ENCODE data around the gene LAMA2. TPM values are rescaled to one million over a fixed set of nuclear protein-coding genes. Genes with fewer than 3 reads are reported as not detected.

Gene LAMA2
- total RNA-seq, 1 experiment from 2014 or later: 0.28 TPM

- intact Hi-C loops (cut with micrococcal nuclease; ENCODE audit: unreplicated experiment): no loop called here
- Histone ChIP-seq H3K27ac (ENCODE audit: low read length) (no peak overlapping the region), H3K36me3 (ENCODE audit: control insufficient read depth, insufficient read depth, low read length) (no peaks in the 10 kb centered on the region), H3K9me3 (ENCODE audit: control insufficient read depth, insufficient read depth, low read depth, low read length) (no peaks in the 10 kb centered on the region), H3K4me1 (ENCODE audit: control insufficient read depth, insufficient read depth, low read length) (no peaks in the 10 kb centered on the region), H3K4me3 (ENCODE audit: low read depth in 2 of 2, low read length in 2 of 2) (no peak overlapping the region), H3K27me3 (ENCODE audit: control insufficient read depth, insufficient read depth, low read length) (no peaks in the 10 kb centered on the region)
- no TSS peak for BruUV-seq (replicated peaks)
- no peak for DNase-seq (ENCODE audit: low read depth, low spot score)
- in situ Hi-C loops (cut with HindIII; ENCODE audit: low pct_unique_long_range_greater_than_20kb, low sequenced_read_pairs): no loop called here
- POLR2A ChIA-PET: no interaction called here
- TF ChIP-seq POLR2AphosphoS5 (IDR thresholded peaks at IDR 0.05; ENCODE audit: low read depth, low read length) (no peak), SIN3A (IDR thresholded peaks at IDR 0.05; ENCODE audit: borderline replicate concordance, insufficient read depth, low read depth, low read length) (no peak), CTCF (IDR thresholded peaks at IDR 0.05) (no peak), REST (IDR thresholded peaks at IDR 0.05; ENCODE audit: insufficient read depth in 1 of 2, low read depth in 2 of 2, low read length in 1 of 2) (no peak)
- CTCF ChIA-PET: no interaction called here
- no peak for ATAC-seq
Observed at GRCh38 chr6:129094147-129094546, 211.2 kb downstream of the LAMA2 start.

GRCh38 chr6:129096651-129097290 is 213.8 kb downstream of the LAMA2 start:
- intact Hi-C loops (cut with micrococcal nuclease; ENCODE audit: unreplicated experiment): no loop called here
- Histone ChIP-seq H3K27me3 (ENCODE audit: control insufficient read depth, insufficient read depth, low read length) (no peaks in the 10 kb centered on the region), H3K36me3 (ENCODE audit: control insufficient read depth, insufficient read depth, low read length) (no peaks in the 10 kb centered on the region), H3K9me3 (ENCODE audit: control insufficient read depth, insufficient read depth, low read depth, low read length) (no peaks in the 10 kb centered on the region), H3K4me3 (ENCODE audit: low read depth in 2 of 2, low read length in 2 of 2) (no peak overlapping the region), H3K27ac (ENCODE audit: low read length) (no peak overlapping the region), H3K4me1 (ENCODE audit: control insufficient read depth, insufficient read depth, low read length) (no peaks in the 10 kb centered on the region)
- no TSS peak for BruUV-seq (replicated peaks)
- DNase-seq (ENCODE audit: low read depth, low spot score) (no peak), ATAC-seq (no peak)
- in situ Hi-C loops (cut with HindIII; ENCODE audit: low pct_unique_long_range_greater_than_20kb, low sequenced_read_pairs): no loop called here
- ChIA-PET POLR2A (no interaction called here), CTCF (no interaction called here)
- TF ChIP-seq TCF7L2 (IDR thresholded peaks at IDR 0.05; ENCODE audit: low read depth, low read length): no peak
- TF ChIP-seq SIN3A (IDR thresholded peaks at IDR 0.05; ENCODE audit: borderline replicate concordance, insufficient read depth, low read depth, low read length): no peak
- TF ChIP-seq REST (IDR thresholded peaks at IDR 0.05; ENCODE audit: insufficient read depth in 1 of 2, low read depth in 2 of 2, low read length in 1 of 2): no peak
- TF ChIP-seq POLR2AphosphoS5 (IDR thresholded peaks at IDR 0.05; ENCODE audit: low read depth, low read length): no peak
- no peak for TF ChIP-seq CTCF (IDR thresholded peaks at IDR 0.05)
